Chondrocyte (in vitro differentiated cells): ENCODE results near the gene TNNC1. TPM values are rescaled to one million over a fixed set of nuclear protein-coding genes. Genes with fewer than 3 reads are reported as not detected.

Source experiments
- DNase-seq: peaks from one replicate; pipeline ENCODE4 v3.0.0; 2021; ENCODE audit warnings: mixed read lengths, low spot score
- H3K27ac Mint-ChIP-seq: one replicate; pipeline ENCODE4 v1.8.0; 2021; ENCODE audit warnings: mild to moderate bottlenecking, moderate library complexity, mixed read lengths; ENCODE audit not compliant: unreplicated experiment
- H3K27me3 Mint-ChIP-seq: 2 replicates; pipeline ENCODE4 v1.8.0; 2021; ENCODE audit warnings: low read depth, mixed read lengths
- H3K36me3 Mint-ChIP-seq: 2 replicates; pipeline ENCODE4 v1.8.0; 2021; ENCODE audit warnings: low read depth, mixed read lengths
- H3K4me1 Mint-ChIP-seq: 2 replicates; pipeline ENCODE4 v1.8.0; 2021; ENCODE audit warnings: low read depth, mild to moderate bottlenecking, mixed read lengths
- H3K4me3 Mint-ChIP-seq: one replicate; pipeline ENCODE4 v1.8.0; 2021; ENCODE audit warnings: mild to moderate bottlenecking, moderate library complexity, mixed read lengths; ENCODE audit not compliant: unreplicated experiment
- H3K9me3 Mint-ChIP-seq: 2 replicates; pipeline ENCODE4 v1.8.0; 2021; ENCODE audit warnings: low read depth, mixed read lengths
- CTCF ChIP-seq: fragments of 200-600 bp; sonication (generic); IDR thresholded peaks from 2 replicates; pipeline ENCODE4 v1.5.0; 2021; ENCODE audit warnings: antibody characterized with exemption, mild to moderate bottlenecking, moderate library complexity
- long read RNA-seq: library from polyadenylated mRNA; stranded (forward); transcript quantifications from one replicate; pipeline ENCODE4 v2.0.0, GENCODE V29; 2021
- total RNA-seq: library from RNA; stranded (reverse); gene quantifications from 3 replicates; pipeline ENCODE4 v1.2.1, GENCODE V29; 2021

Gene TNNC1
- total RNA-seq = 3.3 to 13.7 TPM (median 12.7 TPM) in 3 replicates
- long read RNA-seq, transcript TNNC1-201 (6 exons, 714 nt) = major isoform, 12 of 12 reads
- long read RNA-seq, partial matches to known transcripts = 0 of 12 reads
- long read RNA-seq, other reads (novel, unspliced or antisense) = 0 of 12 reads

GRCh38 chr3:52453496-52454249 is at the start of gene TNNC1:
TNNC1 (minus strand) TSS chr3:52454041; CDS start chr3:52454015, 26 bp downstream.
- peak within 1 kb of the TSS; percentile 100 for H3K4me3 Mint-ChIP-seq
- H3K4me1 Mint-ChIP-seq = peaks cover 42% of the 10 kb centered on the region
- DNase-seq = no peak
- no peak for TF ChIP-seq CTCF
- H3K27me3 Mint-ChIP-seq = no peaks in the 10 kb centered on the region
- H3K9me3 Mint-ChIP-seq = no peaks in the 10 kb centered on the region
- peak within 1 kb of the TSS; percentile 74 for H3K27ac Mint-ChIP-seq
- peaks cover 9% of the 10 kb centered on the region for H3K36me3 Mint-ChIP-seq

- Mint-ChIP-seq H3K36me3 (no peaks in the 10 kb centered on the region), H3K9me3 (no peaks in the 10 kb centered on the region), H3K4me3 (no peak overlapping the region), H3K27ac (no peak overlapping the region), H3K4me1 (peaks cover 5% of the 10 kb centered on the region), H3K27me3 (no peaks in the 10 kb centered on the region)
- TF ChIP-seq CTCF = no peak
- no peak for DNase-seq
Observed at GRCh38 chr3:52502808-52503350, 49.0 kb upstream of the TNNC1 start.

- Mint-ChIP-seq H3K9me3 (no peaks in the 10 kb centered on the region), H3K27me3 (no peaks in the 10 kb centered on the region)
- TF ChIP-seq CTCF = no peak
Observed at GRCh38 chr3:52502001-52502400, 48.2 kb upstream of the TNNC1 start.

GRCh38 chr3:52501046-52501445 is 47.2 kb upstream of the TNNC1 start:
- Mint-ChIP-seq H3K36me3 (no peaks in the 10 kb centered on the region), H3K27ac (no peak overlapping the region), H3K9me3 (no peaks in the 10 kb centered on the region), H3K4me1 (no peaks in the 10 kb centered on the region), H3K27me3 (no peaks in the 10 kb centered on the region), H3K4me3 (no peak overlapping the region)
- no peak for TF ChIP-seq CTCF
- no peak for DNase-seq

More at GRCh38 chr3:52502001-52502400, 48.2 kb upstream of the TNNC1 start:
- no peaks in the 10 kb centered on the region for H3K36me3 Mint-ChIP-seq
- H3K4me3 Mint-ChIP-seq = no peak overlapping the region
- no peak for DNase-seq
- H3K4me1 Mint-ChIP-seq = no peaks in the 10 kb centered on the region
- H3K27ac Mint-ChIP-seq = no peak overlapping the region

GRCh38 chr3:52498137-52499054 is 44.6 kb upstream of the TNNC1 start:
- no peaks in the 10 kb centered on the region for H3K9me3 Mint-ChIP-seq
- no peaks in the 10 kb centered on the region for H3K27me3 Mint-ChIP-seq
- DNase-seq = no peak
- no peaks in the 10 kb centered on the region for H3K4me1 Mint-ChIP-seq
- no peaks in the 10 kb centered on the region for H3K36me3 Mint-ChIP-seq
- no peak overlapping the region for H3K4me3 Mint-ChIP-seq
- H3K27ac Mint-ChIP-seq = no peak overlapping the region
- TF ChIP-seq CTCF = no peak
